GM23248 (cell line): Measurements from ENCODE around the gene HSD17B8.

Experiments
- EZH2 ChIP-seq: fragments of 200-600 bp; sonication (generic); IDR thresholded peaks from 2 replicates; pipeline ENCODE4 v1.6.1; 2018; ENCODE audit warnings: antibody characterized with exemption, mild to moderate bottlenecking; ENCODE audit not compliant: insufficient read depth, poor library complexity, severe bottlenecking
- EZH2phosphoT487 ChIP-seq: fragments of 200-600 bp; sonication (generic); IDR thresholded peaks from 2 replicates; pipeline ENCODE4 v1.6.1; 2018; ENCODE audit warnings: antibody characterized with exemption, moderate library complexity, mild to moderate bottlenecking, low read depth; ENCODE audit not compliant: insufficient read depth

DNA sequence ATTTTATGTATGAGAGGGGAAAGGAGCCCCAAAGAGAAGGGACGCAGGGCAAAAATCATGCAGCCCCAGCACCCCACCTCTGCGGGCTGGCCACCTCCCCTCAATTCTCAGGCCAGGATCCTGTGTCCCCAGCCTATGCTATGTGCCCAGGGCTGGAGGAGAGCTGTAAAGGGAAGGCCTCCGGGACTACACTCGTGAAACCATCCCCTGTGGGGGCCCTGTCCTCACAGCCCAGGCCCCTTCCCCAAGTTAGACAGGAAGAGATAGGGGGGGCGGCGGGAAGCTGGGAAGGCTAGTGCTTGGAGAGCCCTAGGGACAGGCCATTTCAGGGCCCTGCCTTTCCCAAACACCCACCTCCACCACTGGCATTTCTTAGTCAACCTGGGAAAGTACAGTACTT is 10.8 kb upstream of the HSD17B8 start:
- TF ChIP-seq EZH2 (no peak), EZH2phosphoT487 (no peak)
